Esophagus muscularis mucosa (tissue), 4 donors: ENCODE results near the gene B3GALNT2. TPM values are rescaled to one million over a fixed set of nuclear protein-coding genes. Genes with fewer than 3 reads are reported as not detected.

ENCODE experiments used
- DNase-seq: peaks from one replicate; pipeline ENCODE4 v3.0.0-alpha.2; 2017; ENCODE audit errors: extremely low spot score
- H3K27ac ChIP-seq, 4 donors: fragments of 200-600 bp; sonication (generic); replicated peaks in 1 of 4; 1 replicate in 3 of 4; 2 replicates in 1 of 4; pipeline ENCODE4 v1.5.1; 2016 to 2019; ENCODE audit warnings: mild to moderate bottlenecking in 1 of 4
- H3K27me3 ChIP-seq, 4 donors: fragments of 200-600 bp; sonication (generic); one replicate each; pipeline versions ENCODE4 v1.5.1 to v1.6.0; 2016 to 2019
- H3K36me3 ChIP-seq, 4 donors: fragments of 200-600 bp; sonication (generic); one replicate each; pipeline ENCODE4 v1.5.1; 2016 to 2019
- H3K4me1 ChIP-seq, 4 donors: fragments of 200-600 bp; sonication (generic); one replicate each; pipeline ENCODE4 v1.5.1; 2016 to 2019
- H3K4me3 ChIP-seq, 4 donors: fragments of 200-600 bp; sonication (generic); 1 replicate in 2 of 4; 2 replicates in 2 of 4; pipeline ENCODE4 v1.5.1; 2016 to 2019; ENCODE audit warnings: mild to moderate bottlenecking in 4 of 4, moderate library complexity in 1 of 4
- H3K9me3 ChIP-seq, 4 donors: fragments of 200-600 bp; sonication (generic); 1 replicate in 3 of 4; 2 replicates in 1 of 4; pipeline ENCODE4 v1.5.1; 2016 to 2019
- EP300 ChIP-seq: sonication (generic); formaldehyde crosslinking; IDR thresholded peaks from one replicate; pipeline ENCODE4 v1.6.1; 2017; ENCODE audit warnings: antibody characterized with exemption
- POLR2A ChIP-seq: fragments of 450-650 bp; IDR thresholded peaks from one replicate; pipeline ENCODE4 v1.6.1; 2017; ENCODE audit warnings: antibody characterized with exemption, moderate library complexity, mild to moderate bottlenecking, low read depth
- POLR2AphosphoS5 ChIP-seq, 2 donors: sonication (generic); formaldehyde crosslinking; IDR thresholded peaks; one replicate each; pipeline ENCODE4 v1.6.1; 2017; ENCODE audit warnings: antibody characterized with exemption in 2 of 2
- WGBS: methylation state at CpG from one replicate; pipeline ENCODE4 v1.1.5; 2018; 5-methylcytosine and 5-hydroxymethylcytosine counted together
- intact Hi-C: fragments of 100-400 bp; cut with DNase I; formaldehyde crosslinking; loops from one replicate; pipeline ENCODE4 v1.15.1; 2023
- total RNA-seq, 4 donors: library from RNA; depleted of rRNA; stranded (reverse); fragments of >200 nt; gene quantifications; one replicate each; pipeline versions ENCODE4 v1.1.0 to v1.2.1, GENCODE V29; 2016
- TF ChIP-seq, protein P1 (sequence below), 3 experiments: fragments of 200-600 bp in 2 of 3; fragments of 450-650 bp in 1 of 3; sonication (generic) in 2 of 3; IDR thresholded peaks; one replicate each; pipeline ENCODE4 v1.5.1; 2017 to 2019; ENCODE audit warnings: antibody characterized with exemption in 3 of 3, mild to moderate bottlenecking in 2 of 3, moderate library complexity in 1 of 3

Gene B3GALNT2
- total RNA-seq, 4 donors from 2014 or later = 49.0 to 68.4 (median 55.5) TPM

GRCh38 chr1:235424092-235424491 is 80.2 kb downstream of the B3GALNT2 start:
- WGBS = 90% methylated on average over 8 of the region's 8 CpGs

GRCh38 chr1:235423214-235423652 is 81.0 kb downstream of the B3GALNT2 start:
- peaks cover 0 to 14% (median 12%) of the 10 kb centered on the region in 4 donors for H3K36me3 ChIP-seq
- TF ChIP-seq, protein P1, sequence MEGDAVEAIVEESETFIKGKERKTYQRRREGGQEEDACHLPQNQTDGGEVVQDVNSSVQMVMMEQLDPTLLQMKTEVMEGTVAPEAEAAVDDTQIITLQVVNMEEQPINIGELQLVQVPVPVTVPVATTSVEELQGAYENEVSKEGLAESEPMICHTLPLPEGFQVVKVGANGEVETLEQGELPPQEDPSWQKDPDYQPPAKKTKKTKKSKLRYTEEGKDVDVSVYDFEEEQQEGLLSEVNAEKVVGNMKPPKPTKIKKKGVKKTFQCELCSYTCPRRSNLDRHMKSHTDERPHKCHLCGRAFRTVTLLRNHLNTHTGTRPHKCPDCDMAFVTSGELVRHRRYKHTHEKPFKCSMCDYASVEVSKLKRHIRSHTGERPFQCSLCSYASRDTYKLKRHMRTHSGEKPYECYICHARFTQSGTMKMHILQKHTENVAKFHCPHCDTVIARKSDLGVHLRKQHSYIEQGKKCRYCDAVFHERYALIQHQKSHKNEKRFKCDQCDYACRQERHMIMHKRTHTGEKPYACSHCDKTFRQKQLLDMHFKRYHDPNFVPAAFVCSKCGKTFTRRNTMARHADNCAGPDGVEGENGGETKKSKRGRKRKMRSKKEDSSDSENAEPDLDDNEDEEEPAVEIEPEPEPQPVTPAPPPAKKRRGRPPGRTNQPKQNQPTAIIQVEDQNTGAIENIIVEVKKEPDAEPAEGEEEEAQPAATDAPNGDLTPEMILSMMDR (IDR thresholded peaks at IDR 0.05) = no peak
- TF ChIP-seq POLR2AphosphoS5 (IDR thresholded peaks at IDR 0.05) (no peak), POLR2A (no peak), EP300 (no peak)
- H3K4me1 ChIP-seq = peaks cover 0 to 4% (median 0%) of the 10 kb centered on the region in 4 donors
- DNase-seq = no peak
- intact Hi-C loops = no loop called here
- no peak overlapping the region for H3K4me3 ChIP-seq
- WGBS = 66% methylated on average over 12 of the region's 12 CpGs
- no peaks in the 10 kb centered on the region for H3K27me3 ChIP-seq
- H3K27ac ChIP-seq = no peak overlapping the region
- no peaks in the 10 kb centered on the region for H3K9me3 ChIP-seq

More at GRCh38 chr1:235424092-235424491, 80.2 kb downstream of the B3GALNT2 start:
- no peak for TF ChIP-seq POLR2A
- no peak for TF ChIP-seq EP300
- TF ChIP-seq, protein P1 (IDR thresholded peaks at IDR 0.05) = no peak
- TF ChIP-seq POLR2AphosphoS5 (IDR thresholded peaks at IDR 0.05) = no peak
- H3K4me1 ChIP-seq = peaks cover 0 to 4% (median 0%) of the 10 kb centered on the region in 4 donors
- peaks cover 0 to 13% (median 12%) of the 10 kb centered on the region in 4 donors for H3K36me3 ChIP-seq
- no peak overlapping the region for H3K27ac ChIP-seq
- DNase-seq = no peak
- intact Hi-C loops = no loop called here
- no peak overlapping the region for H3K4me3 ChIP-seq
- H3K27me3 ChIP-seq = no peaks in the 10 kb centered on the region
- no peaks in the 10 kb centered on the region for H3K9me3 ChIP-seq

DNA sequence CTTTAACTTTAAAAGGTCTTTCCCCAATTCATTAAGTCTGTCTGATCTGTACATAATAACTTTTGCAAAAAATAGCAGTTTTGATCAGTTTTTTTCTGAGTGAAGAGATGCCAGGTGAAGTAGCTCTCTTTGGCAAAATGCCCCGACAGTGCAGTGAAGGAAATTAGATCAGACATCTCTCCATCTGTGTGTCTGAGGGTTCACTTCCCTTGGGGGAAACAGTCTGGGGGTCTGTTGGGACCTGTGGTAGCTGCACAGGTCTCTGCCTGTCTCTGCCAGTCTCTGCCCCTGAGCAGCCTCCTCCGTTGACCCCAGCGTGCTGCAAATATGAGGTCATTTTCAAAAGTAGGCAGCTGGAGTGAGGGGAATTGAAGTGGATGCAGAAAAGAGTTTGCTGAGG is 82.5 kb downstream of the B3GALNT2 start:
- Histone ChIP-seq H3K4me3 (no peak overlapping the region), H3K27ac (no peak overlapping the region), H3K4me1 (peaks cover 0 to 6% (median 2%) of the 10 kb centered on the region in 4 donors), H3K9me3 (no peaks in the 10 kb centered on the region), H3K27me3 (no peaks in the 10 kb centered on the region), H3K36me3 (peaks cover 0 to 10% (median 2%) of the 10 kb centered on the region in 4 donors)
- no peak for DNase-seq
- intact Hi-C loops = no loop called here
- TF ChIP-seq POLR2AphosphoS5 (IDR thresholded peaks at IDR 0.05) (no peak), POLR2A (no peak), EP300 (no peak)
- TF ChIP-seq, protein P1 (IDR thresholded peaks at IDR 0.05) = no peak
- 63% methylated on average over 3 of the region's 3 CpGs for WGBS

DNA sequence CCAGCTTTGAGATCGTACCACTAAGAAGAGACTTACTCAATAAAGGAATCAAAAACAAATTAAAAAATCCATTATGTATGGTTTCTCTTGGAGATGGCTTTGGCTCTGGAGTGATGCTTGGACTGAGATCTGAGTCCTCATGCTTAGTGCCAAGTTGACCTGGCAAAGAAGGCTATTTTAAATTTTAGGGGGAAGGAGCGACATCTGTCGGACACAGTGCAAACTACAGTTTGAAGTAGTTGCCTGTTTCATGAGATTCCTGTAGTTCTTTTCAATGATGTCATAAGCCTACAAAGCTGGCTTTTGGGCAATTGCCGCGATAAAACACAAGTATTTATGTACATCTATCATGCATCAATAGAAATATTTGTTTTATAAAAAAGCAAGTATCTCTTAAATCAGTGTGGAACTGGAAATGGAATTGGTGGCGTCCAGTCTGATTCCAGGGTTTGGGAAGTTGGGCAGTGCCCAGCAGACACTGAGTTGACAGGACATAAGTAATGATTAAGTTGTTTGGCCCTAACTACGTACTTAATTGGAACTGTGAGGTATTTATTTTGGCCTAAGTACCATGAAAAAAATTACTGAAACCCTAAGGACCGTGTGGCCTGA is 87.1 kb downstream of the B3GALNT2 start:
- no peak for DNase-seq
- H3K9me3 ChIP-seq = no peaks in the 10 kb centered on the region
- peaks cover 0 to 10% (median 5%) of the 10 kb centered on the region in 4 donors for H3K36me3 ChIP-seq
- H3K27me3 ChIP-seq = no peaks in the 10 kb centered on the region
- TF ChIP-seq, protein P1 (IDR thresholded peaks at IDR 0.05) = peak; percentile 85 to 89 (median 89)
- TF ChIP-seq POLR2A = no peak
- no peak for TF ChIP-seq EP300
- peak; percentile 29 to 34 for TF ChIP-seq POLR2AphosphoS5 (IDR thresholded peaks at IDR 0.05)
- no peak overlapping the region for H3K4me3 ChIP-seq
- intact Hi-C loops = loop anchor here (2.0 to 5.0 kb wide), 3 partner anchors 90 to 310 kb away; partner anchors contain the start of genes ARID4B and GGPS1
- WGBS = 35% methylated on average over 8 of the region's 8 CpGs
- no peak overlapping the region for H3K27ac ChIP-seq
- peaks cover 0 to 5% (median 4%) of the 10 kb centered on the region in 4 donors for H3K4me1 ChIP-seq
